HUES64 (cell line): Measurements from ENCODE around the gene GPLD1.
"Not testable (repeated sequence)": the region's sequence is repeated elsewhere in the genome, so short reads cannot be mapped to it uniquely, and the experiment has no call there.

ENCODE experiments used
- H3K27ac ChIP-seq: 2 replicates; pipeline ENCODE4 v1.7.0; 2013; ENCODE audit warnings: low read depth, low read length, inconsistent platforms
- H3K27me3 ChIP-seq: 2 replicates; pipeline ENCODE4 v1.6.1; 2013; ENCODE audit warnings: mild to moderate bottlenecking, low read length; ENCODE audit not compliant: insufficient read depth
- H3K36me3 ChIP-seq: 2 replicates; pipeline ENCODE4 v1.6.1; 2013; ENCODE audit warnings: mild to moderate bottlenecking, low read length; ENCODE audit not compliant: insufficient read depth
- H3K4me1 ChIP-seq: 2 replicates; pipeline ENCODE4 v1.6.1; 2013; ENCODE audit warnings: mild to moderate bottlenecking, low read length, moderate library complexity; ENCODE audit not compliant: insufficient read depth
- H3K4me3 ChIP-seq: 2 replicates; pipeline ENCODE4 v1.5.1; 2013; ENCODE audit warnings: mild to moderate bottlenecking, low read length, moderate library complexity
- H3K9ac ChIP-seq: 2 replicates; pipeline ENCODE4 v1.6.1; 2013; ENCODE audit warnings: mild to moderate bottlenecking, low read depth, low read length
- H3K9me3 ChIP-seq: 2 replicates; pipeline ENCODE4 v1.6.1; 2013; ENCODE audit warnings: low read depth, low read length; ENCODE audit not compliant: insufficient read depth
- WGBS: fragments of 150-250, 120-280 bp; methylation state at CpG from one replicate; pipeline ENCODE4 v1.1.7; 2013; ENCODE audit warnings: missing lambda C conversion rate; 5-methylcytosine and 5-hydroxymethylcytosine counted together

The GPLD1 gene

GRCh38 chr6:24520929-24521546 is 31.7 kb upstream of the GPLD1 start:
- WGBS, result 22% methylated on average over 5 of the region's 6 CpGs
- H3K9me3 ChIP-seq, result no peaks in the 10 kb centered on the region
- H3K9ac ChIP-seq, result no peak overlapping the region
- H3K27me3 ChIP-seq, result no peaks in the 10 kb centered on the region
- H3K27ac ChIP-seq, result no peak overlapping the region
- H3K4me1 ChIP-seq, result no peaks in the 10 kb centered on the region
- no peak overlapping the region for H3K4me3 ChIP-seq
- no peaks in the 10 kb centered on the region for H3K36me3 ChIP-seq

GRCh38 chr6:24517659-24518543 is 28.5 kb upstream of the GPLD1 start:
- no peaks in the 10 kb centered on the region for H3K27me3 ChIP-seq
- H3K27ac ChIP-seq, result no peak overlapping the region
- no peaks in the 10 kb centered on the region for H3K36me3 ChIP-seq
- no peaks in the 10 kb centered on the region for H3K9me3 ChIP-seq
- no peak overlapping the region for H3K4me3 ChIP-seq
- H3K9ac ChIP-seq, result no peak overlapping the region
- H3K4me1 ChIP-seq, result no peaks in the 10 kb centered on the region
- WGBS, result 92% methylated on average over 4 of the region's 4 CpGs

- Histone ChIP-seq H3K36me3 (no peaks in the 10 kb centered on the region), H3K27me3 (no peaks in the 10 kb centered on the region), H3K9me3 (no peaks in the 10 kb centered on the region), H3K27ac (no peak overlapping the region), H3K4me3 (no peak overlapping the region), H3K4me1 (0 out of 2 replicates have a peak, but pooled peaks cover 3% of the 10 kb centered on the region), H3K9ac (no peak overlapping the region)
- WGBS, result 95% methylated on average over 4 of the region's 4 CpGs
Observed at GRCh38 chr6:24513602-24514001, 24.2 kb upstream of the GPLD1 start.

- H3K27ac ChIP-seq, H3K9ac ChIP-seq, H3K27me3 ChIP-seq, H3K4me1 ChIP-seq, H3K36me3 ChIP-seq, H3K4me3 ChIP-seq, H3K9me3 ChIP-seq: not testable (repeated sequence)
- WGBS, result 87% methylated on average over 6 of the region's 6 CpGs
Observed at GRCh38 chr6:24511976-24512375, 22.6 kb upstream of the GPLD1 start.

- Histone ChIP-seq H3K4me3 (no peak overlapping the region), H3K9me3 (no peaks in the 10 kb centered on the region; the same call in 1 of the 2 replicates), H3K4me1 (peaks cover 4% of the 10 kb centered on the region; the same call in 1 of the 2 replicates), H3K9ac (no peak overlapping the region), H3K36me3 (no peaks in the 10 kb centered on the region), H3K27me3 (no peaks in the 10 kb centered on the region), H3K27ac (no peak overlapping the region)
- 100% methylated on average over 2 of the region's 3 CpGs for WGBS
Observed at GRCh38 chr6:24506814-24507520, 17.6 kb upstream of the GPLD1 start.

- H3K9ac ChIP-seq, result no peak overlapping the region
- 95% methylated on average over 14 of the region's 14 CpGs for WGBS
- H3K27ac ChIP-seq, result no peak overlapping the region
- H3K4me1 ChIP-seq, result peaks cover 6% of the 10 kb centered on the region; the same call in 1 of the 2 replicates
- no peaks in the 10 kb centered on the region for H3K27me3 ChIP-seq
- H3K36me3 ChIP-seq, result no peaks in the 10 kb centered on the region
- no peak overlapping the region for H3K4me3 ChIP-seq
- H3K9me3 ChIP-seq, result no peaks in the 10 kb centered on the region; the same call in 1 of the 2 replicates
Observed at GRCh38 chr6:24504649-24505586, 15.5 kb upstream of the GPLD1 start.

GRCh38 chr6:24504287-24504648 is 14.9 kb upstream of the GPLD1 start:
- Histone ChIP-seq H3K9me3 (no peaks in the 10 kb centered on the region; the same call in 1 of the 2 replicates), H3K9ac (no peak overlapping the region), H3K27ac (no peak overlapping the region), H3K4me3 (no peak overlapping the region), H3K4me1 (peaks cover 6% of the 10 kb centered on the region; the same call in 1 of the 2 replicates), H3K36me3 (no peaks in the 10 kb centered on the region), H3K27me3 (no peaks in the 10 kb centered on the region)
- 100% methylated on average over 1 of the region's 1 CpG for WGBS

GRCh38 chr6:24501914-24502313 is 12.5 kb upstream of the GPLD1 start:
- no peak overlapping the region for H3K4me3 ChIP-seq
- no peaks in the 10 kb centered on the region for H3K36me3 ChIP-seq
- H3K27me3 ChIP-seq, result 0 out of 2 replicates have a peak, but pooled peaks cover 3% of the 10 kb centered on the region
- no peaks in the 10 kb centered on the region; the same call in 1 of the 2 replicates for H3K9me3 ChIP-seq
- H3K4me1 ChIP-seq, result peaks cover 6% of the 10 kb centered on the region; the same call in 1 of the 2 replicates
- no peak overlapping the region for H3K9ac ChIP-seq
- no peak overlapping the region for H3K27ac ChIP-seq

GRCh38 chr6:24501374-24501773 is 12.0 kb upstream of the GPLD1 start:
- Histone ChIP-seq H3K36me3 (no peaks in the 10 kb centered on the region), H3K4me3 (no peak overlapping the region), H3K27ac (no peak overlapping the region), H3K9me3 (no peaks in the 10 kb centered on the region), H3K9ac (no peak overlapping the region), H3K4me1 (peaks cover 6% of the 10 kb centered on the region; the same call in 1 of the 2 replicates), H3K27me3 (peaks cover 8% of the 10 kb centered on the region; the same call in 1 of the 2 replicates)
- 90% methylated on average over 2 of the region's 2 CpGs for WGBS

GRCh38 chr6:24500683-24501082 is 11.3 kb upstream of the GPLD1 start:
- WGBS, result 100% methylated on average over 1 of the region's 3 CpGs
- Histone ChIP-seq H3K36me3 (no peaks in the 10 kb centered on the region), H3K9me3 (no peaks in the 10 kb centered on the region), H3K9ac (no peak overlapping the region), H3K4me3 (no peak overlapping the region), H3K27ac (no peak overlapping the region), H3K27me3 (peaks cover 15% of the 10 kb centered on the region; the same call in 1 of the 2 replicates), H3K4me1 (peaks cover 10% of the 10 kb centered on the region; the same call in 1 of the 2 replicates)
